Duodenal mucosa (tissue), 2 donors: ENCODE results near the gene KSR1.

ENCODE experiments used
- H3K27ac ChIP-seq: one replicate; pipeline ENCODE4 v1.7.0; 2013; ENCODE audit warnings: low read depth, low read length
- H3K27me3 ChIP-seq, 2 donors: one replicate each; pipeline ENCODE4 v1.7.0; 2013; ENCODE audit warnings: low read length in 2 of 2, control low read depth in 1 of 2; ENCODE audit not compliant: insufficient read depth in 2 of 2, control insufficient read depth in 1 of 2
- H3K36me3 ChIP-seq, 2 donors: one replicate each; pipeline ENCODE4 v1.7.0; 2013; ENCODE audit warnings: low read length in 2 of 2, control low read depth in 1 of 2; ENCODE audit not compliant: insufficient read depth in 2 of 2, control insufficient read depth in 1 of 2
- H3K4me1 ChIP-seq, 2 donors: one replicate each; pipeline ENCODE4 v1.7.0; 2013; ENCODE audit warnings: low read length in 2 of 2, control low read depth in 1 of 2; ENCODE audit not compliant: insufficient read depth in 2 of 2, control insufficient read depth in 1 of 2
- H3K4me3 ChIP-seq, 2 donors: one replicate each; pipeline ENCODE4 v1.7.0; 2013; ENCODE audit warnings: low read length in 2 of 2, low read depth in 1 of 2
- H3K9ac ChIP-seq, 2 donors: one replicate each; pipeline ENCODE4 v1.7.0; 2013; ENCODE audit warnings: low read length in 2 of 2, low read depth in 1 of 2
- H3K9me3 ChIP-seq, 2 donors: one replicate each; pipeline ENCODE4 v1.7.0; 2013; ENCODE audit warnings: low read length in 2 of 2, control low read depth in 1 of 2; ENCODE audit not compliant: control insufficient read depth in 1 of 2

KSR1 gene

DNA sequence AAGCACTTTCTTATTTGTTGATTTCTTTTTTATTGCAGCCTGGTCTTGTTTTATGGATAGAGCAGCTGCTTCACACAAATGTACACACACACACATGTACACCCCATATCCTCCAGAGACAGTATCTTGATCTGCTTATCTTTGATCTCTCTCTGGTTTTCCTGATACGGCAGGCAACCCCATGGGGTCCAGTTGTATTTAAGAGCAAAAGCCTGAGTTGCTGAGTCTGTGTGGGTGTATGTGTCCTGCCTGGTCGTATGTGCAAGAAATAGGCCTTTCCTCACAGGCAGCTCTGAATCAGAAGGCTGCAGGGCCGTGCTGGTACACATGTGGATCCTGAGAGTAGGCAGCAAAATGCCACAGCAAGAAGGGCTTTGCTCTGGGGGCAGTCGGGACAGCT is 160.2 kb downstream of the KSR1 start:
- H3K4me1 ChIP-seq = no peaks in the 10 kb centered on the region
- H3K9me3 ChIP-seq = no peaks in the 10 kb centered on the region
- H3K36me3 ChIP-seq = peaks cover 19 to 35% of the 10 kb centered on the region in 2 donors
- H3K27me3 ChIP-seq = no peaks in the 10 kb centered on the region
- H3K9ac ChIP-seq = no peak overlapping the region
- H3K27ac ChIP-seq = no peak overlapping the region
- no peak overlapping the region for H3K4me3 ChIP-seq

- Histone ChIP-seq H3K4me1 (no peaks in the 10 kb centered on the region), H3K4me3 (no peak overlapping the region), H3K27me3 (no peaks in the 10 kb centered on the region), H3K27ac (no peak overlapping the region), H3K9ac (no peak overlapping the region), H3K36me3 (peaks cover 34 to 48% of the 10 kb centered on the region in 2 donors), H3K9me3 (no peaks in the 10 kb centered on the region)
Measured at GRCh38 chr17:27618417-27618816, 162.2 kb downstream of the KSR1 start.

- Histone ChIP-seq H3K27me3 (no peaks in the 10 kb centered on the region), H3K4me1 (no peaks in the 10 kb centered on the region)
Measured at GRCh38 chr17:27620721-27621120, 164.5 kb downstream of the KSR1 start.

DNA sequence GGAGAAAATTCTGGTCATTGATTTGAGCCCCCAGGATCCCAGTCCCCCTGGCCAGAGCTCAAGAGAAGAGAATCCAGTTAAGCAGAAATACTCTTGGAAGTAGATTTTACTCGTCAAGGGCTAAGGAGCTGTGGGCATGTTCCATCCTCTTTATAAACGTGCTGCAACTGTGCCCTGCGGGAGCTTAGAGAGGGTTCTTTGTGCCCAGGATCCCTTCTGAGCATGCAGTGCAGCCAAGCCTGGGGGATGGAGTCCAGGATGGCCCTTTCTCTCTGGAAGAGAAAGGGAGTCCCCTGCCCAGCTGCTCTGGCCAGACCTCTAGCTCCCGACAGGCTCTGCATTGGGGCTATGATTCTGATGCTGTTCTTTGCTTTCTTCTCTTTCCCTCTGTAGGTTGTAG is 165.3 kb downstream of the KSR1 start:
- Histone ChIP-seq H3K27me3 (no peaks in the 10 kb centered on the region), H3K4me3 (no peak overlapping the region), H3K9ac (no peak overlapping the region), H3K9me3 (no peaks in the 10 kb centered on the region), H3K36me3 (peaks cover 33 to 54% of the 10 kb centered on the region in 2 donors), H3K27ac (no peak overlapping the region), H3K4me1 (no peaks in the 10 kb centered on the region)

More at GRCh38 chr17:27620721-27621120, 164.5 kb downstream of the KSR1 start:
- no peaks in the 10 kb centered on the region for H3K9me3 ChIP-seq
- no peak overlapping the region for H3K27ac ChIP-seq
- no peak overlapping the region for H3K4me3 ChIP-seq
- no peak overlapping the region for H3K9ac ChIP-seq
- peaks cover 33 to 57% of the 10 kb centered on the region in 2 donors for H3K36me3 ChIP-seq

GRCh38 chr17:27621942-27622559 is 165.8 kb downstream of the KSR1 start:
- H3K27ac ChIP-seq = no peak overlapping the region
- peaks cover 28 to 49% of the 10 kb centered on the region in 2 donors for H3K36me3 ChIP-seq
- H3K27me3 ChIP-seq = no peaks in the 10 kb centered on the region
- H3K4me1 ChIP-seq = no peaks in the 10 kb centered on the region
- no peak overlapping the region for H3K9ac ChIP-seq
- H3K9me3 ChIP-seq = no peaks in the 10 kb centered on the region
- H3K4me3 ChIP-seq = no peak overlapping the region

DNA sequence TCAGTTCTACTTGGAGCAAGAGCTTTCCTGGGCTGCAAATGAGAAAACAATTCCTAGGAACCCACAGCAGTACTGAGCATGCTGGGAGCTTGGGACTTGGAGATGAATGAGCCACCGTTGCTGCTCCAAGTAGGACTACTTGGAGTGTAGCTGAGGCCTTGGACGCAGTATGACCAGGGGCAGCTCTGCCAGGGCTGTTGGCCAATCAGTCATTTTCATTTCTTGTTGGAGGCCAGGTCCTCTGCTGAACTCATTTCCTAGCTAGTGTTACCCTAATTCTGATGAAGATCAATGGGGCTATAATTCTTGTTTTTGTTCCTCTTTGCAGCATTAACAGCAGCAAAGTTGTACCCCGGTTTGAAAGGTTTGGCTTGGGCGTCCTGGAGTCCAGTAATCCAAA is 166.7 kb downstream of the KSR1 start:
- H3K36me3 ChIP-seq = peaks cover 25 to 41% of the 10 kb centered on the region in 2 donors

GRCh38 chr17:27623614-27624013 is 167.4 kb downstream of the KSR1 start:
- Histone ChIP-seq H3K36me3 (peaks cover 25 to 35% of the 10 kb centered on the region in 2 donors), H3K4me3 (no peak overlapping the region), H3K4me1 (no peaks in the 10 kb centered on the region), H3K27me3 (no peaks in the 10 kb centered on the region), H3K9ac (no peak overlapping the region), H3K9me3 (no peaks in the 10 kb centered on the region), H3K27ac (no peak overlapping the region)

More for the DNA sequence above, 166.7 kb downstream of the KSR1 start:
- Histone ChIP-seq H3K27me3 (no peaks in the 10 kb centered on the region), H3K27ac (no peak overlapping the region), H3K9ac (no peak overlapping the region), H3K9me3 (no peaks in the 10 kb centered on the region), H3K4me3 (no peak overlapping the region), H3K4me1 (no peaks in the 10 kb centered on the region)

DNA sequence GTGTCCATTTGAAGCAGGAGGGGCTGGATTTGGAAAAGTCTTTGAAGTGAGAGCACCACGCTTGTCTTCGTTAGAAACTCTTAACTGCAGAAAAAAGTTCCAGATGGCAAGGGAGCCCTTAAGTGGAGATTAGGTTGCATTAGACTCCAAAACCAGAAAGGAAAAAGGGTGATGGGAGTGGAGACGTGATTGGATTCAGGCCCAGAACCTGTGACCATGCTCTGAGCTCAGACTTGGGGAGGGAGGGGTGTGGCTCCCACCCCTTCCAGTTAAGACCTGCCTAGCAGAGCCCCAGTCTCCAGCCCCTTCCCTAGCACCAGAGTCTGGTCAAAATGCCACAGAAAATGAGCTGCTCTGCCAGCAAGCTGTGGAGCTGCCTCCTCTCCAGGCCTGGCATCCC is 168.3 kb downstream of the KSR1 start:
- Histone ChIP-seq H3K27me3 (no peaks in the 10 kb centered on the region), H3K9ac (no peak overlapping the region), H3K36me3 (peaks cover 25 to 35% of the 10 kb centered on the region in 2 donors), H3K9me3 (no peaks in the 10 kb centered on the region), H3K4me3 (no peak overlapping the region), H3K27ac (no peak overlapping the region), H3K4me1 (no peaks in the 10 kb centered on the region)

- Histone ChIP-seq H3K4me1 (peaks cover 0 to 5% of the 10 kb centered on the region in 2 donors), H3K36me3 (peaks cover 20 to 35% of the 10 kb centered on the region in 2 donors), H3K4me3 (no peak overlapping the region), H3K27ac (no peak overlapping the region), H3K9me3 (no peaks in the 10 kb centered on the region), H3K27me3 (no peaks in the 10 kb centered on the region), H3K9ac (no peak overlapping the region)
Measured at GRCh38 chr17:27625856-27626255, 169.6 kb downstream of the KSR1 start.

DNA sequence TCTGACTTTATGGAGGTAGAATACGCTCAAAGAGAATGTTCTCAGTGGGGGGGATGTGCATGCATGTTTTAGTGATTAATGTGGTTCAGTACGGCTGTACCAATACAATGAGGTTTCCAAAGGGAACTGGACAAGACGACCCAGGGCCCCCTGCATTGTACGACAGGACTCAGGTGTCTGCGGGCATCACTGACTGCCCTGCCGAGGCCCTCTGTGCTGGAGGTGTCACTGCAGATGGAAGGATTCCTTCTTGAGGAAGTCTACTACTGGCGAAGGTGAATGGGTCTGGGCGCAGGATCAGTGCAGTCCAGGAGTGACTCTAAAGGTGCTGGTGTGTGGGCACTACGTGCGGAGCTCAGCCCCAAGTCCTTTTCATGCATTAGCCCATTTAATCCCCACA is 171.3 kb downstream of the KSR1 start:
- Histone ChIP-seq H3K4me3 (no peak overlapping the region), H3K27ac (no peak overlapping the region), H3K27me3 (no peaks in the 10 kb centered on the region), H3K36me3 (peaks cover 14 to 21% of the 10 kb centered on the region in 2 donors), H3K4me1 (peaks cover 3 to 20% of the 10 kb centered on the region in 2 donors), H3K9ac (no peak overlapping the region), H3K9me3 (no peaks in the 10 kb centered on the region)
